WTC11 (cell line): ENCODE data around the gene TMEM154. TPM values are rescaled to one million over a fixed set of nuclear protein-coding genes. Genes with fewer than 3 reads are reported as not detected.

ENCODE experiments used
- ATAC-seq: fragments of 200-7000 bp; cut with Tn5 transposase; 2 replicates; pipeline ENCODE4 v1.10.0; 2021; ENCODE audit warnings: mild to moderate bottlenecking, moderate library complexity
- CTCF ChIA-PET: fragments of 300-600 bp; sonication (Branson Sonifier 250); formaldehyde crosslinking; loops from one replicate; lab custom pipeline; 2021; ENCODE audit warnings: antibody characterized with exemption; lab: Charles Lee
- POLR2A ChIA-PET: fragments of 350-600 bp; sonication (Branson Sonifier 250); formaldehyde crosslinking; loops from one replicate; lab custom pipeline; 2021; ENCODE audit warnings: antibody characterized with exemption; lab: Charles Lee
- DNase-seq: peaks from one replicate; pipeline ENCODE4 v3.0.0; 2021; ENCODE audit warnings: low spot score
- H3K27ac Mint-ChIP-seq: 2 replicates; pipeline ENCODE4 v1.8.0; 2021; ENCODE audit warnings: mixed read lengths
- H3K27me3 Mint-ChIP-seq: 2 replicates; pipeline ENCODE4 v1.8.0; 2021; ENCODE audit warnings: low read depth, mild to moderate bottlenecking, moderate library complexity, mixed read lengths
- H3K36me3 Mint-ChIP-seq: 2 replicates; pipeline ENCODE4 v1.8.0; 2021; ENCODE audit warnings: mixed read lengths
- H3K4me1 Mint-ChIP-seq: 2 replicates; pipeline ENCODE4 v1.8.0; 2022; ENCODE audit warnings: mixed read lengths
- H3K4me3 Mint-ChIP-seq: 2 replicates; pipeline ENCODE4 v1.8.0; 2021; ENCODE audit warnings: mild to moderate bottlenecking, moderate library complexity, mixed read lengths
- H3K9me3 Mint-ChIP-seq: 2 replicates; pipeline ENCODE4 v1.8.0; 2021; ENCODE audit warnings: mixed read lengths
- AFF4 ChIP-seq: sonication (generic); formaldehyde crosslinking; IDR thresholded peaks from 2 replicates; pipeline ENCODE4 v1.8.1; 2023; ENCODE audit warnings: mild to moderate bottlenecking, missing genetic modification reagents, borderline replicate concordance
- CBFB ChIP-seq: sonication (generic); formaldehyde crosslinking; IDR thresholded peaks from 2 replicates; pipeline ENCODE4 v1.8.1; 2022; ENCODE audit warnings: mild to moderate bottlenecking, low read depth, missing genetic modification reagents
- CDX4 ChIP-seq: fragments of 250-450 bp; sonication (Bioruptor Pico); IDR thresholded peaks from 2 replicates; pipeline ENCODE4 v1.9.0; 2021; ENCODE audit warnings: moderate library complexity, mild to moderate bottlenecking, inconsistent platforms, borderline replicate concordance
- CTCF ChIP-seq: fragments of 200-600 bp; IDR thresholded peaks from 2 replicates; pipeline ENCODE4 v1.8.0; 2022; ENCODE audit warnings: antibody characterized with exemption
- ELF4 ChIP-seq: sonication (generic); formaldehyde crosslinking; IDR thresholded peaks from 2 replicates; pipeline ENCODE4 v1.8.1; 2022; ENCODE audit warnings: low read depth, mild to moderate bottlenecking, moderate library complexity, missing genetic modification reagents
- EMX1 ChIP-seq: fragments of 250-450 bp; sonication (Bioruptor Pico); IDR thresholded peaks from 2 replicates; pipeline ENCODE4 v1.8.0; 2021; ENCODE audit warnings: mild to moderate bottlenecking
- ESRRA ChIP-seq: sonication (generic); formaldehyde crosslinking; IDR thresholded peaks from 2 replicates; pipeline ENCODE4 v1.8.1; 2022; ENCODE audit warnings: mild to moderate bottlenecking, missing genetic modification reagents, borderline replicate concordance
- ETV6 ChIP-seq: sonication (generic); formaldehyde crosslinking; IDR thresholded peaks from 2 replicates; pipeline ENCODE4 v1.8.1; 2022; ENCODE audit warnings: mild to moderate bottlenecking, missing genetic modification reagents
- FOXK1 ChIP-seq: sonication (generic); formaldehyde crosslinking; IDR thresholded peaks from 2 replicates; pipeline ENCODE4 v1.8.0; 2022; ENCODE audit warnings: mild to moderate bottlenecking, moderate library complexity, missing genetic modification reagents
- FOXP1 ChIP-seq: sonication (generic); formaldehyde crosslinking; IDR thresholded peaks from 2 replicates; pipeline ENCODE4 v1.8.0; 2022; ENCODE audit warnings: missing genetic modification reagents, mild to moderate bottlenecking, moderate library complexity, borderline replicate concordance
- IRF1 ChIP-seq: sonication (generic); formaldehyde crosslinking; IDR thresholded peaks from 2 replicates; pipeline ENCODE4 v1.8.0; 2023; ENCODE audit warnings: missing genetic modification reagents
- KAT7 ChIP-seq: sonication (generic); formaldehyde crosslinking; IDR thresholded peaks from 2 replicates; pipeline ENCODE4 v1.8.1; 2023; ENCODE audit warnings: missing genetic modification reagents, mild to moderate bottlenecking, borderline replicate concordance
- MXD4 ChIP-seq: fragments of 250-450 bp; sonication (Bioruptor Pico); IDR thresholded peaks from 2 replicates; pipeline ENCODE4 v1.8.0; 2021; ENCODE audit warnings: mild to moderate bottlenecking, moderate library complexity, borderline replicate concordance
- PRDM15 ChIP-seq: sonication (generic); formaldehyde crosslinking; IDR thresholded peaks from 2 replicates; pipeline ENCODE4 v1.8.0; 2022; ENCODE audit warnings: missing genetic modification reagents
- SP1 ChIP-seq: sonication (generic); formaldehyde crosslinking; conservative IDR thresholded peaks from 2 replicates; pipeline ENCODE4 v1.8.1; 2022; ENCODE audit warnings: missing genetic modification reagents
- TCF7 ChIP-seq: sonication (generic); formaldehyde crosslinking; IDR thresholded peaks from 2 replicates; pipeline ENCODE4 v1.8.0; 2022; ENCODE audit warnings: mild to moderate bottlenecking, low read depth, missing genetic modification reagents, moderate library complexity
- ZNF416 ChIP-seq: fragments of 250-450 bp; sonication (Bioruptor Pico); IDR thresholded peaks from 2 replicates; pipeline ENCODE4 v1.9.0; 2021; ENCODE audit warnings: mild to moderate bottlenecking, inconsistent platforms
- ZNF671 ChIP-seq: fragments of 250-450 bp; sonication (Bioruptor Pico); IDR thresholded peaks from 2 replicates; pipeline ENCODE4 v1.8.0; 2021; ENCODE audit warnings: mild to moderate bottlenecking
- ZSCAN18 ChIP-seq: fragments of 250-450 bp; sonication (Bioruptor Pico); IDR thresholded peaks from 2 replicates; pipeline ENCODE4 v2.1.2; 2022; ENCODE audit warnings: mild to moderate bottlenecking, moderate library complexity
- total RNA-seq: library from RNA; stranded (reverse); gene quantifications from 3 replicates; pipeline ENCODE4 v1.2.3, GENCODE V29; 2021

The TMEM154 gene
- total RNA-seq, 1 experiment from 2014 or later: 2.1 TPM

- no peak overlapping the region for H3K4me3 Mint-ChIP-seq
- no peak overlapping the region for H3K27ac Mint-ChIP-seq
- no peak for ATAC-seq
- POLR2A ChIA-PET: no interaction called here
- H3K4me1 Mint-ChIP-seq: no peaks in the 10 kb centered on the region
- H3K27me3 Mint-ChIP-seq: no peaks in the 10 kb centered on the region
- no peaks in the 10 kb centered on the region for H3K36me3 Mint-ChIP-seq
- TF ChIP-seq FOXP1 (CRISPR knock-in tag) (no peak), CTCF (no peak), SP1 (CRISPR knock-in tag) (no peak), ZNF671 (CRISPR knock-in tag) (no peak)
- no peak for DNase-seq
- CTCF ChIA-PET: interaction anchor here (0.8 kb wide), 1 partner anchor 10 kb away, joined by 4 read pairs; no protein-coding TSS in a partner anchor
- H3K9me3 Mint-ChIP-seq: peaks cover 3% of the 10 kb centered on the region; the same call in 1 of the 2 replicates
Observed at GRCh38 chr4:152571770-152572169, 108.0 kb downstream of the TMEM154 start.

GRCh38 chr4:152571296-152571695 lies 108.5 kb downstream of the TMEM154 start:
- ChIA-PET CTCF (no interaction called here), POLR2A (no interaction called here)
- ATAC-seq: no peak
- H3K27me3 Mint-ChIP-seq: no peaks in the 10 kb centered on the region
- H3K4me3 Mint-ChIP-seq: no peak overlapping the region
- peaks cover 3% of the 10 kb centered on the region; the same call in 1 of the 2 replicates for H3K9me3 Mint-ChIP-seq
- H3K27ac Mint-ChIP-seq: no peak overlapping the region
- no peaks in the 10 kb centered on the region for H3K4me1 Mint-ChIP-seq
- H3K36me3 Mint-ChIP-seq: no peaks in the 10 kb centered on the region
- no peak for DNase-seq
- TF ChIP-seq ZNF416 (CRISPR knock-in tag): no peak
- no peak for TF ChIP-seq MXD4 (CRISPR knock-in tag)
- TF ChIP-seq KAT7: no peak
- TF ChIP-seq FOXP1 (CRISPR knock-in tag): no peak
- no peak for TF ChIP-seq IRF1
- TF ChIP-seq ETV6 (CRISPR knock-in tag): no peak
- TF ChIP-seq AFF4 (CRISPR knock-in tag): no peak
- no peak for TF ChIP-seq EMX1
- TF ChIP-seq CBFB: no peak
- TF ChIP-seq ZSCAN18 (CRISPR knock-in tag): no peak
- no peak for TF ChIP-seq ESRRA
- TF ChIP-seq ELF4 (CRISPR knock-in tag): no peak
- TF ChIP-seq CDX4: no peak
- TF ChIP-seq SP1 (CRISPR knock-in tag): no peak
- no peak for TF ChIP-seq TCF7 (CRISPR knock-in tag)
- TF ChIP-seq FOXK1 (CRISPR knock-in tag): no peak
- TF ChIP-seq PRDM15: no peak
